Fibroblast of the aortic adventitia (primary cell): ENCODE data around the gene PRRG4. TPM values are rescaled to one million over a fixed set of nuclear protein-coding genes. Genes with fewer than 3 reads are reported as not detected.
"Not testable (repeated sequence)": the region's sequence is repeated elsewhere in the genome, so short reads cannot be mapped to it uniquely, and the experiment has no call there.

Experiments used
- DNase-seq: peaks from one replicate; pipeline ENCODE4 v3.0.0-alpha.2; 2010; ENCODE audit warnings: low read depth
- H3K4me3 ChIP-seq: 2 replicates; pipeline ENCODE4 v1.5.1; 2011; ENCODE audit warnings: low read depth, mild to moderate bottlenecking, control low read depth, low read length, moderate library complexity
- total RNA-seq: library from RNA; depleted of rRNA; stranded (reverse); fragments of >200 nt; gene quantifications from 2 replicates; pipeline ENCODE4 v1.2.3, GENCODE V29; 2012; ENCODE audit warnings: low replicate concordance
- TF ChIP-seq, protein P1 (sequence below): IDR thresholded peaks from 2 replicates; pipeline ENCODE4 v1.5.1; 2011; ENCODE audit warnings: mild to moderate bottlenecking, low read length, control low read depth, inconsistent platforms; ENCODE audit not compliant: insufficient read depth

PRRG4 gene
- total RNA-seq, 1 donor, result 0.36 TPM

DNA sequence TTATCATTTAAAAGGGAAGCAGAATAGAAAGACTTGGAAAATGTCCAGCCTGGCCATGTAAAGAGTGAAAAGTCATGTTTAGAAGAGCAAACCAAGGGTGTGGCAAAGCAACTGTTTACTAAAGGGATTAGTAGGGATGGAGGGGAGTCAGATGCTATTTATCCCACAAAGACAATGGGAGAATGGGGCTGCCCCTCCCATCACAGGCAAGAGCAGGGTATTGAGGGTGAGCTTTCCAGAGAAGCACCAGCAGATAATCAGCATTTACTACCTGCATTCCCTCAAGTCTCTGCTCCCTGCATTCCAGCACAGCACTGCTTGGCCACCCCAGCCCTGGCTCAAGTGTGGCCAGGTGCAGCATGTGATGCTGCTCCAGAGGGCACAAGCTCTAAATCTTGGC is 44.4 kb downstream of the PRRG4 start:
- no peak for DNase-seq
- no peak overlapping the region for H3K4me3 ChIP-seq
- TF ChIP-seq, protein P1, sequence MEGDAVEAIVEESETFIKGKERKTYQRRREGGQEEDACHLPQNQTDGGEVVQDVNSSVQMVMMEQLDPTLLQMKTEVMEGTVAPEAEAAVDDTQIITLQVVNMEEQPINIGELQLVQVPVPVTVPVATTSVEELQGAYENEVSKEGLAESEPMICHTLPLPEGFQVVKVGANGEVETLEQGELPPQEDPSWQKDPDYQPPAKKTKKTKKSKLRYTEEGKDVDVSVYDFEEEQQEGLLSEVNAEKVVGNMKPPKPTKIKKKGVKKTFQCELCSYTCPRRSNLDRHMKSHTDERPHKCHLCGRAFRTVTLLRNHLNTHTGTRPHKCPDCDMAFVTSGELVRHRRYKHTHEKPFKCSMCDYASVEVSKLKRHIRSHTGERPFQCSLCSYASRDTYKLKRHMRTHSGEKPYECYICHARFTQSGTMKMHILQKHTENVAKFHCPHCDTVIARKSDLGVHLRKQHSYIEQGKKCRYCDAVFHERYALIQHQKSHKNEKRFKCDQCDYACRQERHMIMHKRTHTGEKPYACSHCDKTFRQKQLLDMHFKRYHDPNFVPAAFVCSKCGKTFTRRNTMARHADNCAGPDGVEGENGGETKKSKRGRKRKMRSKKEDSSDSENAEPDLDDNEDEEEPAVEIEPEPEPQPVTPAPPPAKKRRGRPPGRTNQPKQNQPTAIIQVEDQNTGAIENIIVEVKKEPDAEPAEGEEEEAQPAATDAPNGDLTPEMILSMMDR, result no peak

DNA sequence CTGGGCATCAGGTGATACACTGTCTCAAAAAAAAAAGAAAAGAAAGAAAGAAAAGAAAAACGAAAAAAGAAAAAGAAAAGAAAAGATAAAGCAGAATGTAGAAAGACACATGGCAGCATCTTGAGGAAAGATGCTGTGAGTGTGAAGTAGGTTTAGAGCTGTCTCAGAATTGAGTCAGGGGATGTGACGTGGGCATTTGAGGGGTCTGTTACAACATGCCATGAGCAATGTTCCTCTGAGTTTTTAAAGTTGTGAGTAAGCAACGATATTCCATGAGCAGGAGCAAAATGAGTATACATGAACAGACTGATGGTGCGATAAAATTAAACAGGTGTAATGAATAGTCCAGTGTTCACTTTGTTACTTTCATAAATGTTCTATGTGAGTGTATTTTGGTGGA is 51.6 kb downstream of the PRRG4 start:
- H3K4me3 ChIP-seq, result no peak overlapping the region
- DNase-seq, result no peak
- TF ChIP-seq, protein P1, result no peak

DNA sequence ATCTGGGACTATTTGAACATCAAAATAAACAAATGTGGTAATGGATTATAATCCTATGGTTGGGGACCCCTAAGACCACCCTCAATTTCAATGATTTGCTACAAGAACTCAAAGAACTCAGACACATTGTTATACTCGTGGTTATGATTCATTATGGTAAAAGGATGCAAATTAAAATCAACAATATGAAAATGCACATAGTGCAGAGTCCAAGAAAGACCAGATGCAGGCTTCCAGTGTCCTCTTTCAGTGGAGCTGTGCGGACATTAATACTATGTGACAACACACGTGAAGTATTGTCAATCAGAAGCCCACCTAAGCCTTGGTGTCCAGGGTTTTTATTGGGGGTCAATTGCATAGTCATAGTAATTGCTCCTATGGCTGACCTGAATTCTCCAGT is 53.7 kb downstream of the PRRG4 start:
- DNase-seq, result no peak
- TF ChIP-seq, protein P1, result no peak
- no peak overlapping the region for H3K4me3 ChIP-seq

DNA sequence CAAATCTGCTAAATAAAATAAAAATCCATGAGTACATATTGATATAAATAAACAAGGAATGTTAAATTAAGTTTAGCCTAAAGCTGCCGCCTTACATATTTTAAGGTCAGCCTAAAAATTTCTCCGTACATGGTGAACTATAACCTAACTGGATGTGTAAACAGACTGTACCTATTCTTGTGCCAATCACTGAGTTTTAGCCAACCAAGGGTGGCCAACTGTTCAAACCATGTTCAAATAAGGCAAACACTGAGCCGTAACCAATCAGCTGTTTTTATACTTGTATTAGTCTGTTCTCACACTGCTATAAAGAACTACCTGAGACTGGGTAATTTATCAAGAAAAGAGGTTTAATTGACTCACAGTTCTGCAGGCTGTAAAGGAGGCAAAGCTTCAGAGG is 54.3 kb downstream of the PRRG4 start:
- no peak overlapping the region for H3K4me3 ChIP-seq
- TF ChIP-seq, protein P1, result no peak
- no peak for DNase-seq

DNA sequence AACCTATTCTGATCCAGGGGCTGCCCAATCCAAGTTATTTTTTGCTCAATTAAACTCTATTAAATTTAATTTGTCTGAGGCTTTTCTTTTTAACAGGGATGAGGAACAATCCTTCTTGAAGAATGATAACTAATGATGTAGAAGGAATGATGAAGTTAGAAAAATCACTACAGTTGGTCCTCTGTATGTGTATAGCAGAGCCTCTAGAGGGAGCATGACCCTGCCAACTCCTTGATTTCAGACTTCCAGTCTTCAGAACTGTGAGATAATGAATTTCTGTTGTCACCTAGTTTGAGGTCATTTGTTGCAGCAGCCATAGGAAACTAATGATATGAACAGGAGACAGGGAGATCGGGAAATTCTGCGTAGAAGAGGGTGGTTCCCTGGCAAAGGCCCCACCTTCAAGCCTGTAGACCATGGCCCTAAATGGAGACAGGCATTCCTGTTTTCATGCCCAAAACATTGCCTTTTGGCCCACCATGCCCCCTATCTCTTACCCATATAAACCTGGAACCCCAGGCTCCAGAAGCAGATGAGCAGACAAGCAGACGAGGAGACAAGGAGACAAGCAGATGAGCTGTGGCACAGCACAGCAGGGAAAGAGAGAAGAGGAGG is 55.1 kb downstream of the PRRG4 start:
- TF ChIP-seq, protein P1, result peak; percentile 59
- DNase-seq, result peak; percentile 23
- no peak overlapping the region for H3K4me3 ChIP-seq

DNA sequence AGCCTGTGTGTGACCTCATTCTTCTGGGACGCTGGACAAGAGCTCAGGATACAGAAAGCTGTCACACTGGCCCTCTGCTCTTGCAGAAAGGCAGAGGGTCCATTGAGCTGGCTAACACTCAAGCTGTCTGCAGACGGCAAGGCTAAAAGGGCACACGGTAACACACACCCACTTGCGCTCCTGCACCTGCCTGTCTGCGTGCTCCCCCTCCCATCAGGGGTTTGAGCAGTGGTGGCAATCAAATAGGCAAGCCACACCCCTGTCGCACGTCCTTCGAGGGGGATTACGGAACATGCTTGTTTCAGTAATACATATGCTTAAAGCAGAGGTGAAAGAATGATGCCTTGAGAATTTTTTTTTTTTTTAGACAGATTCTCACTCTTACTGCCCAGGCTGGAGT is 55.8 kb downstream of the PRRG4 start:
- DNase-seq, result no peak
- no peak overlapping the region for H3K4me3 ChIP-seq
- TF ChIP-seq, protein P1, result no peak

DNA sequence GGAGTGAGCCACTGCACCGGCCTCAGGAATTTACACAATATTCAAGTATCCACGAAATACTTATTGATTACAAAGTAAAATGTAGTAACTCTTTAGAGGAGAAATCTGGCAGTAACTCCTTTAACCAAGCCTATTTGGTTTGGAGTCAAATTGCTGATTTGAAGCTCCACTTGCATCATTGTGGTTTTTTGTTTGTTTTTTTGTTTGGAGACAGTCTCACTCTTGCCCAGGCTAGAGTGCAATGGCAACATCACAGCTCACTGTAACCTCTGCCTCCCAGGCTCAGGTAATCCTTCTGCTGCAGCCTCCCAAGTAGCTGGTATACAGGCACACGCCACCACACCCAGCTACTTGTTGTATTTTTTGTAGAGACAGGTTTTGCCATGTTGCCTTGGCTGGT is 56.5 kb downstream of the PRRG4 start:
- H3K4me3 ChIP-seq, result no peak overlapping the region
- DNase-seq, result no peak
- TF ChIP-seq, protein P1, result no peak

DNA sequence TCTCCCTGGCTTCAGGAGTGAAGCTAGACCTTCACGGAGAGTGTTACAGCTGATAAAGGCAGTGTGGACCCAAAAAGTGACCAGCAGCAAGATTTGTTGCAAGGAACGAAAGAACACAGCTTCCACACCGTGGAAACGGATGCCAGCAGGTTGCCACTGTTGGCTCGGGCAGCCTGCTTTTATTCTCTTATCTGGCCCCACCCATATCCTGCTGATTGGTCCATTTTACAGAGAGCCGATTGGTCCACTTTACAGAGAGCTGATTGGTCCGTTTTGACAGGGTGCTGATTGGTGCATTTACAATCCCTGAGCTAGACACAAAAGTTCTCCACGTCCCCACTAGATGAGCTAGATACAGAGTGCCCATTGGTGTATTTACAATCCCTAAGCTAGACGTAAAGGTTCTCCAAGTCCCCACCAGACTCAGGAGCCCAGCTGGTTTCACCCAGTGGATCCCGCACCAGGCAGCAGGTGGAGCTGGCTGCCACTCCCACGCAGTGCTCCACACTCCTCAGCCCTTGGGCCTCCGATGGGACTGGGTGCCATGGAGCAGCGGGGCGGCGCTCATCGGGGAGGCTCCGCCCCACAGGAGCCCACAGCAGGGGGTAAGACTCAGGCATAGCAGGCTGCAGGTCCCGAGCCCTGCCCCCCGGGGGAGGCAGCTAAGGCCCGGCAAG is 58.1 kb downstream of the PRRG4 start:
- not testable (repeated sequence) for DNase-seq, H3K4me3 ChIP-seq

DNA sequence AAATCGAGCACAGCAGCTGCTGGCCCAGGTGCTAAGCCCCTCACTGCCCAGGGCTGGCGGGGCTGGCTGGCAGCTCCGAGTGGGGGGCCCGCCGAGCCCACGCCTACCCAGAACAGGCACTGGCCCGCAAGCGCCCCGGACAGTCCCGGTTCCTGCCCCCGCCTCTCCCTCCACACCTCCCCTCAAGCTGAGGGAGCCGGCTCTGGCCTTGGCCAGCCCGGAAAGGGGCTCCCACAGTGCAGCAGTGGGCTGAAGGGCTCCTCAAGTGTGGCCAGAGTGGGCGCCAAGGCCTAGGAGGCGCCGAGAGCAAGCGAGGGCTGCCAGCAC is 58.6 kb downstream of the PRRG4 start:
- not testable (repeated sequence) for H3K4me3 ChIP-seq, DNase-seq
